HEK293 (cell line): Measurements from ENCODE around the gene PCSK6.

Source experiments
- BCL11A ChIP-seq: fragments of 450-650 bp; formaldehyde crosslinking; IDR thresholded peaks from 2 replicates; pipeline ENCODE4 v1.5.1; 2016; ENCODE audit warnings: low read depth, missing biosample characterization, missing genetic modification characterization
- CTCF ChIP-seq: fragments of 450-650 bp; formaldehyde crosslinking; IDR thresholded peaks from 2 replicates; pipeline ENCODE4 v1.5.1; 2016; ENCODE audit warnings: missing biosample characterization, missing genetic modification characterization
- KLF9 ChIP-seq: fragments of 450-650 bp; formaldehyde crosslinking; IDR thresholded peaks from 2 replicates; pipeline ENCODE4 v1.5.1; 2016; ENCODE audit warnings: missing biosample characterization, missing genetic modification characterization, low read depth
- REST ChIP-seq: fragments of 450-650 bp; formaldehyde crosslinking; IDR thresholded peaks from 2 replicates; pipeline ENCODE4 v1.5.1; 2016; ENCODE audit warnings: missing biosample characterization, missing genetic modification characterization
- ZNF112 ChIP-seq: fragments of 450-650 bp; formaldehyde crosslinking; IDR thresholded peaks from 2 replicates; pipeline ENCODE4 v1.5.0; 2017; ENCODE audit warnings: missing biosample characterization, missing genetic modification characterization
- ZNF121 ChIP-seq: fragments of 450-650 bp; formaldehyde crosslinking; IDR thresholded peaks from 2 replicates; pipeline ENCODE4 v1.5.1; 2016; ENCODE audit warnings: missing biosample characterization, missing genetic modification characterization
- ZNF148 ChIP-seq: fragments of 450-650 bp; formaldehyde crosslinking; IDR thresholded peaks from 2 replicates; pipeline ENCODE4 v1.5.0; 2017; ENCODE audit warnings: missing biosample characterization, missing genetic modification characterization, borderline replicate concordance
- ZNF175 ChIP-seq: fragments of 450-650 bp; formaldehyde crosslinking; IDR thresholded peaks from 2 replicates; pipeline ENCODE4 v1.5.1; 2016; ENCODE audit warnings: missing biosample characterization, missing genetic modification characterization
- ZNF239 ChIP-seq: fragments of 450-650 bp; formaldehyde crosslinking; IDR thresholded peaks from 2 replicates; pipeline ENCODE4 v1.5.1; 2016; ENCODE audit warnings: missing biosample characterization, missing genetic modification characterization
- ZNF501 ChIP-seq: fragments of 450-650 bp; formaldehyde crosslinking; IDR thresholded peaks from 2 replicates; pipeline ENCODE4 v1.5.1; 2016; ENCODE audit warnings: missing biosample characterization, missing genetic modification characterization
- ZNF561 ChIP-seq: fragments of 450-650 bp; IDR thresholded peaks from 2 replicates; pipeline ENCODE4 v1.5.1; 2018; ENCODE audit warnings: missing biosample characterization, missing genetic modification characterization, borderline replicate concordance

GRCh38 chr15:101440846-101441590 is 48.5 kb downstream of the PCSK6 start:
- TF ChIP-seq CTCF (no peak), REST (tag by site-specific recombination) (no peak), ZNF112 (no peak), ZNF175 (tag by site-specific recombination) (no peak), ZNF239 (tag by site-specific recombination) (no peak), BCL11A (tag by site-specific recombination) (no peak), ZNF121 (no peak), KLF9 (no peak), ZNF501 (tag by site-specific recombination) (no peak), ZNF561 (no peak), ZNF148 (tag by site-specific recombination) (no peak)
